ENCODE results near the gene MYOF. TPM values are rescaled to one million over a fixed set of nuclear protein-coding genes. Genes with fewer than 3 reads are reported as not detected.

MYOF gene
- total RNA-seq, 1 donor from 2014 or later = 141 TPM

DNA sequence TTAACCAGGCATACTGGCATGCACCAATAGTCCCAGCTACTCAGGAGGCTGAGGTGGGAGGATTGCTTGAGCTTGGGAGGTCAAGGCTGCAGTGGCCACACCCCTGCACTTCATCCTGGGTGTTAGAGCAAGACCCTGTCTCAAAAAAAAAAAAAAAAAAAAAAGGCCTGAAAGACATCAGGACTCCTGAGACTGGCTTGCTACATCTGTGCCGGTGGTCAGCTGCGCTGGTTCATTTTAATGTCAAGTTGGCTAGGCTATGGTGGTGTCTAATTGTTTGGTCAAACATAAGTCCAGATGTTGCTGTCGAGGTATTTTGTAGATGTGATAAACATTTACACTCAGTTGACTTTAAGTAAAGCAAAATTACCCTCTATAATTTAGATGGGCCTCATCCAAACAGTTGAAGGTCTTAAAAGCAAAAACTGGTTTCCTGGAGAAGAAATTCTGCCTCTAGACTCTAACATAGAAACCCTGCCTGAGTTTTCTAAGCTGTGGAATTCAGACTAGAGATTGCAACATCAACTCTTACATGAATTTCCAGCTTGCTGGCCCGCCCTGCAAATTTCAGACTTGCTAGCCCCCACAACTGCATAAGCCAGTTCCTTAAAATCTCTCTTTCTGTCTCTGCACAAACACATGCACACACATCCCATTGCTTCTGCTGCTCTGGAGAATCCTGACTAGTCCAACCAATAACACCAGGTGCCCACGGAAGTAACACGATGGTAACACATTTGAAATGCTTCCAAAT is 18.2 kb downstream of the MYOF start:
- Histone ChIP-seq H3K27me3 (ENCODE audit: control insufficient read depth, insufficient read depth, low read length) (no peaks in the 10 kb centered on the region), H3K4me3 (ENCODE audit: low read depth, low read length) (no peak overlapping the region), H3K36me3 (ENCODE audit: control insufficient read depth, insufficient read depth, low read length) (peaks cover 2% of the 10 kb centered on the region)
- no peak for DNase-seq (ENCODE audit: low read depth)
- TF ChIP-seq CTCF (IDR thresholded peaks at IDR 0.05; ENCODE audit: insufficient read depth, low read length, poor library complexity, severe bottlenecking) = no peak

DNA sequence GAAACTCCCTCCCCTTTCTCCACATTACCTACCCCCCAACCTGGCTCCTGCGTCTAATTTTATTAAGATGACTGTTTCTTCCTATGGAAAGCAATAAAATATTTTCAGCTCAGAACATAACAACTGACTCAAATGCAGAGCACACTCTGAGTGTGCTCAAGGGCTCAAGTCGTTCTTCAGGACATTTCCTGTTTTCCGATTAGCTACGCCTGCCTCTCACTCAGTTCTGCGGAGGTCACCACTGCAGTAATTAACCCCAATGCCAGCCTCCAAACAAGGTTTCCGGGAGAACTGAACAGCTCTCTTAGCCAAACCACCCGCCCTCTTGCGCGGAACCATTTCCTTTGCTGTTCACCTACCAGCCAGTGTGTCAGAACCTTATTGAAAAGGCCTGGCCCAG is 19.3 kb downstream of the MYOF start:
- H3K27me3 ChIP-seq (ENCODE audit: control insufficient read depth, insufficient read depth, low read length) = no peaks in the 10 kb centered on the region
- no peak overlapping the region for H3K4me3 ChIP-seq (ENCODE audit: low read depth, low read length)
- TF ChIP-seq CTCF (IDR thresholded peaks at IDR 0.05; ENCODE audit: insufficient read depth, low read length, poor library complexity, severe bottlenecking) = no peak
- DNase-seq (ENCODE audit: low read depth) = no peak
- peaks cover 2% of the 10 kb centered on the region for H3K36me3 ChIP-seq (ENCODE audit: control insufficient read depth, insufficient read depth, low read length)

DNA sequence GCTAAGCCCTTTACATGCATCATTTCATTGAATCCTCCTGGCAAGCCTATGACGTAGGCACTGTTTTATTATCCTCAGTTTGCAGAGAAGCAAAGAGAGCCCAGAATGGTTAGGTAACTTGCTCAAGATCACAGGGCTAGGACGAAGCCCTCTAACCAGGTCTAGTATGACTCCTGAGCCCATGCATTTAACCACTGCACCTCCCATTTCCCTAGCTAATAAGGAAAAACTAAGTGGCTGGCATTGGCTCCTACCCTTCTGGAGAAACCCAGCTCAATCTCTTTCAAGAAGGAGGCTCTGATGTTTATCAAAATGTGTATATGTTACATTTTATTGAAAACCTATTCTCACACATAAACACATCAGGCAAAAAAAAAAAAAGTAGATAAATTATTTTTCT is 19.8 kb downstream of the MYOF start:
- no peak for DNase-seq (ENCODE audit: low read depth)
- peaks cover 2% of the 10 kb centered on the region for H3K36me3 ChIP-seq (ENCODE audit: control insufficient read depth, insufficient read depth, low read length)
- no peak overlapping the region for H3K4me3 ChIP-seq (ENCODE audit: low read depth, low read length)
- no peaks in the 10 kb centered on the region for H3K27me3 ChIP-seq (ENCODE audit: control insufficient read depth, insufficient read depth, low read length)
- TF ChIP-seq CTCF (IDR thresholded peaks at IDR 0.05; ENCODE audit: insufficient read depth, low read length, poor library complexity, severe bottlenecking) = no peak

GRCh38 chr10:93461807-93462178 is 20.3 kb downstream of the MYOF start:
- Histone ChIP-seq H3K27me3 (ENCODE audit: control insufficient read depth, insufficient read depth, low read length) (no peaks in the 10 kb centered on the region), H3K36me3 (ENCODE audit: control insufficient read depth, insufficient read depth, low read length) (peaks cover 2% of the 10 kb centered on the region), H3K4me3 (ENCODE audit: low read depth, low read length) (no peak overlapping the region)
- TF ChIP-seq CTCF (IDR thresholded peaks at IDR 0.05; ENCODE audit: insufficient read depth, low read length, poor library complexity, severe bottlenecking) = peak; percentile 15
- DNase-seq (ENCODE audit: low read depth) = peak; percentile 96

GRCh38 chr10:93461109-93461806 is 20.9 kb downstream of the MYOF start:
- no peak overlapping the region for H3K4me3 ChIP-seq (ENCODE audit: low read depth, low read length)
- TF ChIP-seq CTCF (IDR thresholded peaks at IDR 0.05; ENCODE audit: insufficient read depth, low read length, poor library complexity, severe bottlenecking) = no peak
- no peaks in the 10 kb centered on the region for H3K27me3 ChIP-seq (ENCODE audit: control insufficient read depth, insufficient read depth, low read length)
- peaks cover 2% of the 10 kb centered on the region for H3K36me3 ChIP-seq (ENCODE audit: control insufficient read depth, insufficient read depth, low read length)
- no peak for DNase-seq (ENCODE audit: low read depth)

Data from kidney epithelial cell (primary cell).